Aorta (tissue), 5 donors: ENCODE results near the gene PRKN. TPM values are rescaled to one million over a fixed set of nuclear protein-coding genes. Genes with fewer than 3 reads are reported as not detected.

Experiments used
- ATAC-seq: fragments of 200-7000 bp; cut with Tn5 transposase; one replicate; pipeline ENCODE4 v1.9.1; 2022; ENCODE audit warnings: moderate library complexity; ENCODE audit not compliant: low FRiP score
- DNase-seq, 2 donors: peaks; one replicate each; pipeline ENCODE4 v3.0.0-alpha.2; 2020
- H3K27ac ChIP-seq, 2 donors: one replicate each; pipeline ENCODE4 v1.5.1; 2013; ENCODE audit warnings: low read length in 2 of 2, mild to moderate bottlenecking in 2 of 2, moderate library complexity in 2 of 2, control low read depth in 1 of 2, inconsistent platforms in 1 of 2, low read depth in 1 of 2
- H3K27me3 ChIP-seq, 2 donors: one replicate each; pipeline ENCODE4 v1.6.1; 2013; ENCODE audit warnings: control low read depth in 1 of 2, low read length in 1 of 2, mild to moderate bottlenecking in 1 of 2, moderate library complexity in 1 of 2; ENCODE audit not compliant: insufficient read depth in 2 of 2, control insufficient read depth in 1 of 2
- H3K36me3 ChIP-seq, 2 donors: one replicate each; pipeline ENCODE4 v1.6.1; 2013; ENCODE audit warnings: control low read depth in 1 of 2, low read length in 1 of 2, mild to moderate bottlenecking in 1 of 2; ENCODE audit not compliant: insufficient read depth in 2 of 2, control insufficient read depth in 1 of 2
- H3K4me1 ChIP-seq, 2 donors: one replicate each; pipeline ENCODE4 v1.6.1; 2013; ENCODE audit warnings: low read length in 2 of 2, control low read depth in 1 of 2, mild to moderate bottlenecking in 1 of 2, moderate library complexity in 1 of 2; ENCODE audit not compliant: insufficient read depth in 2 of 2, control insufficient read depth in 1 of 2
- H3K4me3 ChIP-seq, 2 donors: one replicate each; pipeline ENCODE4 v1.5.1; 2013; ENCODE audit warnings: low read length in 2 of 2, control low read depth in 1 of 2, mild to moderate bottlenecking in 1 of 2
- H3K9me3 ChIP-seq: one replicate; pipeline ENCODE4 v1.6.1; 2013; ENCODE audit warnings: mild to moderate bottlenecking, low read length; ENCODE audit not compliant: control insufficient read depth
- WGBS, 2 donors: extraction: QIAGEN DNeasy Blood & Tissue Kit; methylation state at CpG; one replicate each; pipeline ENCODE4 v1.1.7; 2013; 5-methylcytosine and 5-hydroxymethylcytosine counted together
- intact Hi-C, 2 donors: fragments of 100-400 bp; cut with DNase I; formaldehyde crosslinking; loops; one replicate each; pipeline versions ENCODE4 v1.14.2 to v1.15.0; 2022
- polyA plus RNA-seq, 2 donors: library from polyadenylated mRNA; stranded (reverse); fragments of 200-250 nt; gene quantifications; one replicate each; pipeline ENCODE4 v1.2.3, GENCODE V29; 2013
- total RNA-seq, 2 donors: library from RNA; stranded (reverse); fragmentation: NEBNext Ultra II Directional; extraction: Animal tissue kit (Norgen Biotek cat#: 25700); gene quantifications; one replicate each; pipeline ENCODE4 v1.2.1, GENCODE V29; 2021
- donor health status: healthy with polysubstance abuse.
- donor health status: Bipolar disorder and iron deficiency.
- donor health status: DM: no; HTN: no; CAD: no.
- donor health status: DM: no; HTN: no; CAD: no.
- donor health status: DM: yes; HTN: yes; CAD: no.

PRKN gene
- total and polyA plus RNA-seq, 4 donors = 1.0 to 17.3 (median 5.7) TPM

- intact Hi-C loops = no loop called here
- Histone ChIP-seq H3K4me1 (no peaks in the 10 kb centered on the region), H3K27me3 (no peaks in the 10 kb centered on the region), H3K27ac (no peak overlapping the region), H3K9me3 (no peaks in the 10 kb centered on the region), H3K4me3 (no peak overlapping the region), H3K36me3 (no peaks in the 10 kb centered on the region)
- no peak for ATAC-seq
- DNase-seq = no peak
- WGBS, 2 donors = 89 to 91% methylated on average over 9 of the region's 9 CpGs
These were observed 1194.3 kb downstream of the PRKN start for GRCh38 chr6:161533266-161533665.

GRCh38 chr6:161532536-161532935, 1195.0 kb downstream of the PRKN start:
- DNase-seq (no peak), ATAC-seq (no peak)
- Histone ChIP-seq H3K4me1 (no peaks in the 10 kb centered on the region), H3K4me3 (no peak overlapping the region), H3K36me3 (no peaks in the 10 kb centered on the region), H3K27me3 (no peaks in the 10 kb centered on the region), H3K9me3 (no peaks in the 10 kb centered on the region), H3K27ac (no peak overlapping the region)
- intact Hi-C loops = no loop called here
- WGBS, 2 donors = 94 to 96% methylated on average over 6 of the region's 6 CpGs

GRCh38 chr6:161526794-161527193, 1200.8 kb downstream of the PRKN start:
- no peaks in the 10 kb centered on the region for H3K27me3 ChIP-seq
- no peaks in the 10 kb centered on the region for H3K4me1 ChIP-seq
- WGBS, 2 donors = 92 to 97% methylated on average over 1 of the region's 1 CpG
- H3K27ac ChIP-seq = no peak overlapping the region
- H3K4me3 ChIP-seq = no peak overlapping the region
- ATAC-seq = no peak
- H3K36me3 ChIP-seq = no peaks in the 10 kb centered on the region
- peaks cover 1% of the 10 kb centered on the region for H3K9me3 ChIP-seq
- intact Hi-C loops = no loop called here
- no peak for DNase-seq

- Histone ChIP-seq H3K9me3 (peaks cover 1% of the 10 kb centered on the region), H3K27me3 (no peaks in the 10 kb centered on the region), H3K36me3 (no peaks in the 10 kb centered on the region), H3K27ac (no peak overlapping the region), H3K4me3 (no peak overlapping the region), H3K4me1 (no peaks in the 10 kb centered on the region)
- WGBS, 2 donors = 66 to 89% methylated on average over 2 of the region's 2 CpGs
- ATAC-seq (no peak), DNase-seq (no peak)
- intact Hi-C loops = no loop called here
These were observed 1204.2 kb downstream of the PRKN start for GRCh38 chr6:161523362-161523761.

GRCh38 chr6:161522276-161522675, 1205.3 kb downstream of the PRKN start:
- Histone ChIP-seq H3K27ac (no peak overlapping the region), H3K4me1 (no peaks in the 10 kb centered on the region), H3K36me3 (no peaks in the 10 kb centered on the region), H3K4me3 (no peak overlapping the region), H3K9me3 (peaks cover under 1% of the 10 kb centered on the region), H3K27me3 (no peaks in the 10 kb centered on the region)
- 84 to 91% methylated on average over 5 of the region's 5 CpGs for WGBS, 2 donors
- intact Hi-C loops = no loop called here
- ATAC-seq = no peak
- DNase-seq = no peak

GRCh38 chr6:161511447-161512095, 1216.0 kb downstream of the PRKN start:
- ATAC-seq (no peak), DNase-seq (no peak)
- intact Hi-C loops = no loop called here
- WGBS, 2 donors = 69 to 76% methylated on average over 9 of the region's 9 CpGs
- Histone ChIP-seq H3K36me3 (no peaks in the 10 kb centered on the region), H3K9me3 (peaks cover 1% of the 10 kb centered on the region), H3K4me3 (no peak overlapping the region), H3K27ac (no peak overlapping the region), H3K4me1 (no peaks in the 10 kb centered on the region), H3K27me3 (no peaks in the 10 kb centered on the region)

GRCh38 chr6:161508341-161508740, 1219.2 kb downstream of the PRKN start:
- ATAC-seq = no peak

GRCh38 chr6:161507375-161507774, 1220.2 kb downstream of the PRKN start:
- Histone ChIP-seq H3K36me3 (no peaks in the 10 kb centered on the region), H3K4me3 (no peak overlapping the region), H3K4me1 (no peaks in the 10 kb centered on the region), H3K27ac (no peak overlapping the region), H3K9me3 (peaks cover 1% of the 10 kb centered on the region), H3K27me3 (no peaks in the 10 kb centered on the region)
- 56 to 74% methylated on average over 4 of the region's 4 CpGs for WGBS, 2 donors
- intact Hi-C loops = no loop called here
- DNase-seq = no peak
- no peak for ATAC-seq

More at GRCh38 chr6:161508341-161508740, 1219.2 kb downstream of the PRKN start:
- no peaks in the 10 kb centered on the region for H3K27me3 ChIP-seq
- no peak for DNase-seq
- no peak overlapping the region for H3K27ac ChIP-seq
- no peak overlapping the region for H3K4me3 ChIP-seq
- WGBS, 2 donors = 86 to 91% methylated on average over 6 of the region's 6 CpGs
- no peaks in the 10 kb centered on the region for H3K36me3 ChIP-seq
- intact Hi-C loops = no loop called here
- H3K9me3 ChIP-seq = peaks cover 1% of the 10 kb centered on the region
- no peaks in the 10 kb centered on the region for H3K4me1 ChIP-seq

- ATAC-seq = no peak
- WGBS, 2 donors = 51 to 68% methylated on average over 4 of the region's 4 CpGs
- Histone ChIP-seq H3K27me3 (no peaks in the 10 kb centered on the region), H3K4me3 (no peak overlapping the region), H3K27ac (no peak overlapping the region), H3K9me3 (peaks cover 1% of the 10 kb centered on the region), H3K36me3 (no peaks in the 10 kb centered on the region), H3K4me1 (no peaks in the 10 kb centered on the region)
- intact Hi-C loops = no loop called here
- DNase-seq = no peak
These were observed 1224.0 kb downstream of the PRKN start for GRCh38 chr6:161503570-161503969.
